ENCODE measurements around the gene SMIM3. TPM values are rescaled to one million over a fixed set of nuclear protein-coding genes. Genes with fewer than 3 reads are reported as not detected.
A peak's percentile ranks its signal among the peaks of the same experiment; 100 is the strongest.

The SMIM3 gene
- total and polyA plus RNA-seq, 2 of the 13 experiments (the other 11 are each of a cell fraction or from before 2014, with no cell fraction given): 11.6 to 96.7 TPM

GRCh38 chr5:150781706-150782614, 3.4 kb downstream of the SMIM3 start (continued):
- TF ChIP-seq PRDM15 (CRISPR knock-in tag; IDR thresholded peaks at IDR 0.05) (no peak), FOSL2 (CRISPR knock-in tag; IDR thresholded peaks at IDR 0.05) (peak; percentile 49; the same call in 1 of the 2 replicates), ARNT (IDR thresholded peaks at IDR 0.05) (no peak), SP140L (CRISPR knock-in tag; IDR thresholded peaks at IDR 0.05; ENCODE audit: borderline replicate concordance) (no peak), ZNF704 (CRISPR knock-in tag; IDR thresholded peaks at IDR 0.05; ENCODE audit: borderline replicate concordance) (no peak), ZFP36L2 (CRISPR knock-in tag; IDR thresholded peaks at IDR 0.05) (no peak), POGZ (CRISPR knock-in tag; IDR thresholded peaks at IDR 0.05) (0 out of 2 replicates have a peak, but pooled peaks have one; percentile 14), ZNF570 (CRISPR knock-in tag; IDR thresholded peaks at IDR 0.05; ENCODE audit: borderline replicate concordance) (no peak), KDM3A (CRISPR knock-in tag; IDR thresholded peaks at IDR 0.05; ENCODE audit: low read depth) (no peak), GPN1 (CRISPR knock-in tag; IDR thresholded peaks at IDR 0.05; ENCODE audit: borderline replicate concordance) (no peak), ZNF282 (IDR thresholded peaks at IDR 0.05; ENCODE audit: partially characterized antibody) (no peak), ZNF589 (CRISPR knock-in tag; conservative IDR thresholded peaks at IDR 0.05) (no peak)
- TF ChIP-seq, protein P1, sequence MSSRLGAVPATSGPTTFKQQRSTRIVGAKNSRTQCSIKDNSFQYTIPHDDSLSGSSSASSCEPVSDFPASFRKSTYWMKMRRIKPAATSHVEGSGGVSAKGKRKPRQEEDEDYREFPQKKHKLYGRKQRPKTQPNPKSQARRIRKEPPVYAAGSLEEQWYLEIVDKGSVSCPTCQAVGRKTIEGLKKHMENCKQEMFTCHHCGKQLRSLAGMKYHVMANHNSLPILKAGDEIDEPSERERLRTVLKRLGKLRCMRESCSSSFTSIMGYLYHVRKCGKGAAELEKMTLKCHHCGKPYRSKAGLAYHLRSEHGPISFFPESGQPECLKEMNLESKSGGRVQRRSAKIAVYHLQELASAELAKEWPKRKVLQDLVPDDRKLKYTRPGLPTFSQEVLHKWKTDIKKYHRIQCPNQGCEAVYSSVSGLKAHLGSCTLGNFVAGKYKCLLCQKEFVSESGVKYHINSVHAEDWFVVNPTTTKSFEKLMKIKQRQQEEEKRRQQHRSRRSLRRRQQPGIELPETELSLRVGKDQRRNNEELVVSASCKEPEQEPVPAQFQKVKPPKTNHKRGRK (CRISPR knock-in tag; IDR thresholded peaks at IDR 0.05): no peak
- TF ChIP-seq, protein P2, sequence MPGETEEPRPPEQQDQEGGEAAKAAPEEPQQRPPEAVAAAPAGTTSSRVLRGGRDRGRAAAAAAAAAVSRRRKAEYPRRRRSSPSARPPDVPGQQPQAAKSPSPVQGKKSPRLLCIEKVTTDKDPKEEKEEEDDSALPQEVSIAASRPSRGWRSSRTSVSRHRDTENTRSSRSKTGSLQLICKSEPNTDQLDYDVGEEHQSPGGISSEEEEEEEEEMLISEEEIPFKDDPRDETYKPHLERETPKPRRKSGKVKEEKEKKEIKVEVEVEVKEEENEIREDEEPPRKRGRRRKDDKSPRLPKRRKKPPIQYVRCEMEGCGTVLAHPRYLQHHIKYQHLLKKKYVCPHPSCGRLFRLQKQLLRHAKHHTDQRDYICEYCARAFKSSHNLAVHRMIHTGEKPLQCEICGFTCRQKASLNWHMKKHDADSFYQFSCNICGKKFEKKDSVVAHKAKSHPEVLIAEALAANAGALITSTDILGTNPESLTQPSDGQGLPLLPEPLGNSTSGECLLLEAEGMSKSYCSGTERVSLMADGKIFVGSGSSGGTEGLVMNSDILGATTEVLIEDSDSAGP (CRISPR knock-in tag; IDR thresholded peaks at IDR 0.05; ENCODE audit: borderline replicate concordance): peak; percentile 45; the same call in 1 of the 2 replicates
- TF ChIP-seq, protein P3, sequence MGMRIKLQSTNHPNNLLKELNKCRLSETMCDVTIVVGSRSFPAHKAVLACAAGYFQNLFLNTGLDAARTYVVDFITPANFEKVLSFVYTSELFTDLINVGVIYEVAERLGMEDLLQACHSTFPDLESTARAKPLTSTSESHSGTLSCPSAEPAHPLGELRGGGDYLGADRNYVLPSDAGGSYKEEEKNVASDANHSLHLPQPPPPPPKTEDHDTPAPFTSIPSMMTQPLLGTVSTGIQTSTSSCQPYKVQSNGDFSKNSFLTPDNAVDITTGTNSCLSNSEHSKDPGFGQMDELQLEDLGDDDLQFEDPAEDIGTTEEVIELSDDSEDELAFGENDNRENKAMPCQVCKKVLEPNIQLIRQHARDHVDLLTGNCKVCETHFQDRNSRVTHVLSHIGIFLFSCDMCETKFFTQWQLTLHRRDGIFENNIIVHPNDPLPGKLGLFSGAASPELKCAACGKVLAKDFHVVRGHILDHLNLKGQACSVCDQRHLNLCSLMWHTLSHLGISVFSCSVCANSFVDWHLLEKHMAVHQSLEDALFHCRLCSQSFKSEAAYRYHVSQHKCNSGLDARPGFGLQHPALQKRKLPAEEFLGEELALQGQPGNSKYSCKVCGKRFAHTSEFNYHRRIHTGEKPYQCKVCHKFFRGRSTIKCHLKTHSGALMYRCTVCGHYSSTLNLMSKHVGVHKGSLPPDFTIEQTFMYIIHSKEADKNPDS (CRISPR knock-in tag; IDR thresholded peaks at IDR 0.05): peak; percentile 52
- TF ChIP-seq, protein P4, sequence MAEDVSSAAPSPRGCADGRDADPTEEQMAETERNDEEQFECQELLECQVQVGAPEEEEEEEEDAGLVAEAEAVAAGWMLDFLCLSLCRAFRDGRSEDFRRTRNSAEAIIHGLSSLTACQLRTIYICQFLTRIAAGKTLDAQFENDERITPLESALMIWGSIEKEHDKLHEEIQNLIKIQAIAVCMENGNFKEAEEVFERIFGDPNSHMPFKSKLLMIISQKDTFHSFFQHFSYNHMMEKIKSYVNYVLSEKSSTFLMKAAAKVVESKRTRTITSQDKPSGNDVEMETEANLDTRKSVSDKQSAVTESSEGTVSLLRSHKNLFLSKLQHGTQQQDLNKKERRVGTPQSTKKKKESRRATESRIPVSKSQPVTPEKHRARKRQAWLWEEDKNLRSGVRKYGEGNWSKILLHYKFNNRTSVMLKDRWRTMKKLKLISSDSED (CRISPR knock-in tag; IDR thresholded peaks at IDR 0.05): no peak

Data from HepG2 (cell line).